ENCODE measurements around the gene CFAP61. TPM values are rescaled to one million over a fixed set of nuclear protein-coding genes. Genes with fewer than 3 reads are reported as not detected.

CFAP61 gene
- total RNA-seq, 4 donors from 2014 or later, result not detected

- TF ChIP-seq, protein P1, sequence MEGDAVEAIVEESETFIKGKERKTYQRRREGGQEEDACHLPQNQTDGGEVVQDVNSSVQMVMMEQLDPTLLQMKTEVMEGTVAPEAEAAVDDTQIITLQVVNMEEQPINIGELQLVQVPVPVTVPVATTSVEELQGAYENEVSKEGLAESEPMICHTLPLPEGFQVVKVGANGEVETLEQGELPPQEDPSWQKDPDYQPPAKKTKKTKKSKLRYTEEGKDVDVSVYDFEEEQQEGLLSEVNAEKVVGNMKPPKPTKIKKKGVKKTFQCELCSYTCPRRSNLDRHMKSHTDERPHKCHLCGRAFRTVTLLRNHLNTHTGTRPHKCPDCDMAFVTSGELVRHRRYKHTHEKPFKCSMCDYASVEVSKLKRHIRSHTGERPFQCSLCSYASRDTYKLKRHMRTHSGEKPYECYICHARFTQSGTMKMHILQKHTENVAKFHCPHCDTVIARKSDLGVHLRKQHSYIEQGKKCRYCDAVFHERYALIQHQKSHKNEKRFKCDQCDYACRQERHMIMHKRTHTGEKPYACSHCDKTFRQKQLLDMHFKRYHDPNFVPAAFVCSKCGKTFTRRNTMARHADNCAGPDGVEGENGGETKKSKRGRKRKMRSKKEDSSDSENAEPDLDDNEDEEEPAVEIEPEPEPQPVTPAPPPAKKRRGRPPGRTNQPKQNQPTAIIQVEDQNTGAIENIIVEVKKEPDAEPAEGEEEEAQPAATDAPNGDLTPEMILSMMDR (IDR thresholded peaks at IDR 0.05), result no peak
- TF ChIP-seq POLR2A (IDR thresholded peaks at IDR 0.05; ENCODE audit: low read depth) (no peak), EP300 (IDR thresholded peaks at IDR 0.05) (no peak)
- peaks cover 0 to 22% (median 0%) of the 10 kb centered on the region in 4 donors for H3K4me1 ChIP-seq
- H3K4me3 ChIP-seq, result no peak overlapping the region
- H3K27me3 ChIP-seq, result peaks cover 0 to 19% (median 0%) of the 10 kb centered on the region in 4 donors
- H3K36me3 ChIP-seq, result no peaks in the 10 kb centered on the region
- intact Hi-C loops (cut with DNase I), result no loop called here
- no peak for DNase-seq (ENCODE audit: extremely low spot score)
- no peak overlapping the region for H3K27ac ChIP-seq (replicated peaks in 1 of 4)
- 84% methylated on average over 11 of the region's 11 CpGs for WGBS
- no peaks in the 10 kb centered on the region for H3K9me3 ChIP-seq
These were observed 159.7 kb downstream of the CFAP61 start for GRCh38 chr20:20211988-20212518.

DNA sequence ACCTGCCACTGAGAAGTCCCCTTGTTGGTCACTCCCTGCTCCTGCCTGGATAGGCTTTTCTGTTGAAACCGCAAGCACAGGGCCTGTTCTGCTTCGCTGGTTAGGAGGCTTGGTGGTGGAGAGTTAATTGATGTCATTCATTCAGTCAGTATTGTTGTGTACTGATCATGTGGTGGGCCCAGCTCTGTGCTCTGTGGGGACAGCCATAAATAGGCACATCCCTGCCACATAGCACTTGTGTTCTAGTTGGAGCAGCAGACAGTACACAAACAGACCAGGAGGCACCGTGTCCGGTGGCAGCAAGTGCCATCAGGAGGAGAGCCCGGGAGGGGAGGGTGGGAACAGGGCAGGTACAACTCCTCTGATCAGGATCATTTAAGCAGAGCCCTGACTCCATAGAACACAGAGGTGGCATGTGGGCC lies 160.4 kb downstream of the CFAP61 start:
- no peak overlapping the region for H3K4me3 ChIP-seq
- peaks cover 0 to 19% (median 0%) of the 10 kb centered on the region in 4 donors for H3K4me1 ChIP-seq
- no peaks in the 10 kb centered on the region for H3K9me3 ChIP-seq
- no peaks in the 10 kb centered on the region for H3K36me3 ChIP-seq
- WGBS, result 88% methylated on average over 4 of the region's 5 CpGs
- no peak overlapping the region for H3K27ac ChIP-seq (replicated peaks in 1 of 4)
- TF ChIP-seq EP300 (IDR thresholded peaks at IDR 0.05), result no peak
- TF ChIP-seq, protein P1 (IDR thresholded peaks at IDR 0.05), result no peak
- no peak for TF ChIP-seq POLR2AphosphoS5 (IDR thresholded peaks at IDR 0.05)
- no peak for TF ChIP-seq POLR2A (IDR thresholded peaks at IDR 0.05; ENCODE audit: low read depth)
- DNase-seq (ENCODE audit: extremely low spot score), result no peak
- intact Hi-C loops (cut with DNase I), result no loop called here
- peaks cover 0 to 14% (median 0%) of the 10 kb centered on the region in 4 donors for H3K27me3 ChIP-seq

GRCh38 chr20:20213526-20214121 lies 161.3 kb downstream of the CFAP61 start:
- TF ChIP-seq POLR2AphosphoS5 (IDR thresholded peaks at IDR 0.05), result no peak
- TF ChIP-seq EP300 (IDR thresholded peaks at IDR 0.05), result no peak
- no peak for TF ChIP-seq POLR2A (IDR thresholded peaks at IDR 0.05; ENCODE audit: low read depth)
- TF ChIP-seq, protein P1 (IDR thresholded peaks at IDR 0.05), result no peak
- intact Hi-C loops (cut with DNase I), result no loop called here
- H3K36me3 ChIP-seq, result no peaks in the 10 kb centered on the region
- no peak overlapping the region for H3K4me3 ChIP-seq
- 69% methylated on average over 5 of the region's 5 CpGs for WGBS
- no peak for DNase-seq (ENCODE audit: extremely low spot score)
- no peak overlapping the region for H3K27ac ChIP-seq (replicated peaks in 1 of 4)
- H3K4me1 ChIP-seq, result peaks cover 0 to 19% (median 0%) of the 10 kb centered on the region in 4 donors
- peaks cover 0 to 10% (median 0%) of the 10 kb centered on the region in 4 donors for H3K27me3 ChIP-seq
- H3K9me3 ChIP-seq, result no peaks in the 10 kb centered on the region

GRCh38 chr20:20214757-20215275 lies 162.5 kb downstream of the CFAP61 start:
- peaks cover 0 to 8% (median 0%) of the 10 kb centered on the region in 4 donors for H3K27me3 ChIP-seq
- 54% methylated on average over 7 of the region's 7 CpGs for WGBS
- H3K4me1 ChIP-seq, result peaks cover 0 to 19% (median 0%) of the 10 kb centered on the region in 4 donors
- no peak overlapping the region for H3K27ac ChIP-seq (replicated peaks in 1 of 4)
- no peak overlapping the region for H3K4me3 ChIP-seq
- intact Hi-C loops (cut with DNase I), result no loop called here
- peaks cover 0 to 5% (median 0%) of the 10 kb centered on the region in 4 donors for H3K9me3 ChIP-seq
- H3K36me3 ChIP-seq, result no peaks in the 10 kb centered on the region
- TF ChIP-seq POLR2AphosphoS5 (IDR thresholded peaks at IDR 0.05) (no peak), POLR2A (IDR thresholded peaks at IDR 0.05; ENCODE audit: low read depth) (no peak), EP300 (IDR thresholded peaks at IDR 0.05) (no peak)
- TF ChIP-seq, protein P1 (IDR thresholded peaks at IDR 0.05), result no peak
- no peak for DNase-seq (ENCODE audit: extremely low spot score)
